Osteoblast (primary cell): ENCODE results near the gene DDX20. TPM values are rescaled to one million over a fixed set of nuclear protein-coding genes. Genes with fewer than 3 reads are reported as not detected.

ENCODE experiments used
- DNase-seq: peaks from one replicate; pipeline ENCODE4 v3.0.0; 2011; ENCODE audit warnings: low spot score, mixed read lengths; ENCODE audit not compliant: insufficient read length; ENCODE audit errors: missing footprints
- H2AFZ ChIP-seq: 2 replicates; pipeline ENCODE4 v1.6.0; 2011; ENCODE audit warnings: mild to moderate bottlenecking, low read length
- H3K27ac ChIP-seq: 2 replicates; pipeline ENCODE4 v1.5.1; 2011; ENCODE audit warnings: mild to moderate bottlenecking, low read depth, low read length, moderate library complexity
- H3K27me3 ChIP-seq: 2 replicates; pipeline ENCODE4 v1.6.0; 2012; ENCODE audit warnings: mild to moderate bottlenecking, control low read depth, inconsistent platforms, low read length, moderate library complexity; ENCODE audit not compliant: insufficient read depth
- H3K36me3 ChIP-seq: 2 replicates; pipeline ENCODE4 v1.5.1; 2011; ENCODE audit warnings: mild to moderate bottlenecking, low read length, control low read depth, moderate library complexity; ENCODE audit not compliant: insufficient read depth
- H3K4me1 ChIP-seq: 2 replicates; pipeline ENCODE4 v1.5.1; 2011; ENCODE audit warnings: mild to moderate bottlenecking, low read length, control low read depth, moderate library complexity; ENCODE audit not compliant: insufficient read depth
- H3K4me2 ChIP-seq: 2 replicates; pipeline ENCODE4 v1.6.0; 2011; ENCODE audit warnings: mild to moderate bottlenecking, low read length; ENCODE audit not compliant: insufficient read depth
- H3K4me3 ChIP-seq: fragments of 200-600 bp; sonication (generic); 3 replicates; pipeline ENCODE4 v1.5.1; 2012; ENCODE audit warnings: mild to moderate bottlenecking, low read length, inconsistent platforms; ENCODE audit not compliant: insufficient read depth
- H3K79me2 ChIP-seq: 2 replicates; pipeline ENCODE4 v1.6.0; 2012; ENCODE audit warnings: mild to moderate bottlenecking, low read length, control low read depth, inconsistent platforms; ENCODE audit not compliant: insufficient read depth
- H3K9me3 ChIP-seq: 2 replicates; pipeline ENCODE4 v1.5.1; 2011; ENCODE audit warnings: low read depth, low read length, control low read depth
- H4K20me1 ChIP-seq: 2 replicates; pipeline ENCODE4 v1.6.0; 2012; ENCODE audit warnings: mild to moderate bottlenecking, low read length, control low read depth; ENCODE audit not compliant: insufficient read depth
- CTCF ChIP-seq: IDR thresholded peaks from 2 replicates; pipeline ENCODE4 v1.5.1; 2011; ENCODE audit warnings: mild to moderate bottlenecking, low read depth, low read length, moderate library complexity; ENCODE audit errors: extremely low read depth
- total RNA-seq: library from RNA; depleted of rRNA; stranded (reverse); fragments of >200 nt; gene quantifications from 2 replicates; pipeline ENCODE4 v1.2.3, GENCODE V29; 2012

The DDX20 gene
- total RNA-seq, 1 donor = 15.6 TPM

GRCh38 chr1:111733183-111733991, 22.3 kb upstream of the DDX20 start:
- H3K4me2 ChIP-seq = peak overlapping the region; percentile 30
- peak; percentile 95 for DNase-seq

GRCh38 chr1:111733992-111734341, 21.7 kb upstream of the DDX20 start:
- H3K4me1 ChIP-seq = peaks cover 57% of the 10 kb centered on the region
- H3K27ac ChIP-seq = peak overlapping the region; percentile 92
- no peaks in the 10 kb centered on the region for H3K27me3 ChIP-seq
- H2AFZ ChIP-seq = no peak overlapping the region
- peak overlapping the region; percentile 30 for H3K4me2 ChIP-seq
- H3K79me2 ChIP-seq = peaks cover 53% of the 10 kb centered on the region
- no peak for DNase-seq
- no peak overlapping the region for H3K4me3 ChIP-seq
- peaks cover 18% of the 10 kb centered on the region for H4K20me1 ChIP-seq
- H3K36me3 ChIP-seq = peaks cover 9% of the 10 kb centered on the region
- H3K9me3 ChIP-seq = no peaks in the 10 kb centered on the region
- TF ChIP-seq CTCF = no peak

More at GRCh38 chr1:111733183-111733991, 22.3 kb upstream of the DDX20 start:
- H3K4me3 ChIP-seq = peak overlapping the region; percentile 12
- H4K20me1 ChIP-seq = peaks cover 18% of the 10 kb centered on the region
- no peak for TF ChIP-seq CTCF
- peak overlapping the region; percentile 30 for H2AFZ ChIP-seq
- H3K9me3 ChIP-seq = no peaks in the 10 kb centered on the region
- peaks cover 57% of the 10 kb centered on the region for H3K4me1 ChIP-seq
- H3K27ac ChIP-seq = peak overlapping the region; percentile 92
- H3K27me3 ChIP-seq = no peaks in the 10 kb centered on the region
- peaks cover 54% of the 10 kb centered on the region for H3K79me2 ChIP-seq
- peaks cover 10% of the 10 kb centered on the region for H3K36me3 ChIP-seq

GRCh38 chr1:111734426-111734825, 21.3 kb upstream of the DDX20 start:
- peaks cover 57% of the 10 kb centered on the region for H3K4me1 ChIP-seq
- H3K4me3 ChIP-seq = no peak overlapping the region

More at GRCh38 chr1:111734426-111734825, 21.3 kb upstream of the DDX20 start:
- peaks cover 50% of the 10 kb centered on the region for H3K79me2 ChIP-seq
- H3K27me3 ChIP-seq = no peaks in the 10 kb centered on the region
- H3K27ac ChIP-seq = peak overlapping the region; percentile 92
- no peak for TF ChIP-seq CTCF
- no peaks in the 10 kb centered on the region for H3K9me3 ChIP-seq
- DNase-seq = no peak
- H3K36me3 ChIP-seq = peaks cover 9% of the 10 kb centered on the region
- H3K4me2 ChIP-seq = peak overlapping the region; percentile 30
- peaks cover 15% of the 10 kb centered on the region for H4K20me1 ChIP-seq
- H2AFZ ChIP-seq = no peak overlapping the region
